HFFc6 (cell line): ENCODE measurements around the gene DYSF. TPM values are rescaled to one million over a fixed set of nuclear protein-coding genes. Genes with fewer than 3 reads are reported as not detected.

ENCODE experiments used
- DNase-seq: peaks from one replicate; pipeline ENCODE4 v3.0.0-alpha.2; 2018
- H3K27ac Mint-ChIP-seq: 2 replicates; pipeline ENCODE4 v1.8.0; 2020; ENCODE audit warnings: mild to moderate bottlenecking, mixed read lengths
- H3K27me3 Mint-ChIP-seq: 2 replicates; pipeline ENCODE4 v1.8.0; 2021; ENCODE audit warnings: mild to moderate bottlenecking, moderate library complexity, mixed read lengths; ENCODE audit not compliant: insufficient read depth
- H3K36me3 Mint-ChIP-seq: 2 replicates; pipeline ENCODE4 v1.8.0; 2021; ENCODE audit warnings: low read depth, mixed read lengths
- H3K4me1 Mint-ChIP-seq: 2 replicates; pipeline ENCODE4 v1.8.0; 2020; ENCODE audit warnings: low read depth, mixed read lengths
- H3K4me3 Mint-ChIP-seq: 2 replicates; pipeline ENCODE4 v1.8.0; 2020; ENCODE audit warnings: mild to moderate bottlenecking, moderate library complexity, mixed read lengths
- H3K9me3 Mint-ChIP-seq: 2 replicates; pipeline ENCODE4 v1.8.0; 2020; ENCODE audit warnings: mild to moderate bottlenecking, mixed read lengths
- CTCF ChIP-seq: fragments of 200-600 bp; sonication (generic); IDR thresholded peaks from 2 replicates; pipeline ENCODE4 v1.5.0; 2021; ENCODE audit warnings: antibody characterized with exemption, mild to moderate bottlenecking
- total RNA-seq, 6 experiments: library from RNA; stranded (reverse); fragmentation: NEBNext Ultra II Directional; extraction: Animal tissue kit (Norgen Biotek cat#: 25700); gene quantifications; 2 replicates in 1 of 6; 3 replicates in 5 of 6; pipeline ENCODE4 v1.2.3, GENCODE V29; 2021

DYSF gene
- total RNA-seq, 6 experiments from 2014 or later, result 0.07 to 0.57 (median 0.32) TPM

GRCh38 chr2:71457923-71458322, 4.6 kb downstream of the DYSF start:
- DNase-seq, result no peak
- no peak overlapping the region for H3K27ac Mint-ChIP-seq
- TF ChIP-seq CTCF, result no peak
- 0 out of 2 replicates have a peak, but pooled peaks cover 5% of the 10 kb centered on the region for H3K9me3 Mint-ChIP-seq
- no peaks in the 10 kb centered on the region for H3K36me3 Mint-ChIP-seq
- no peak overlapping the region for H3K4me3 Mint-ChIP-seq
- H3K27me3 Mint-ChIP-seq, result peaks cover 6% of the 10 kb centered on the region; the same call in 1 of the 2 replicates
- H3K4me1 Mint-ChIP-seq, result peaks cover 34% of the 10 kb centered on the region

- Mint-ChIP-seq H3K27ac (peak overlapping the region; percentile 32), H3K27me3 (peaks cover 3% of the 10 kb centered on the region; the same call in 1 of the 2 replicates), H3K4me3 (no peak overlapping the region), H3K4me1 (peaks cover 30% of the 10 kb centered on the region), H3K9me3 (0 out of 2 replicates have a peak, but pooled peaks cover 7% of the 10 kb centered on the region), H3K36me3 (no peaks in the 10 kb centered on the region)
- DNase-seq, result peak; percentile 13
- TF ChIP-seq CTCF, result no peak
Observed at GRCh38 chr2:71458413-71459083, 5.2 kb downstream of the DYSF start.

GRCh38 chr2:71459084-71459431, 5.7 kb downstream of the DYSF start:
- H3K27me3 Mint-ChIP-seq, result peaks cover 3% of the 10 kb centered on the region; the same call in 1 of the 2 replicates
- no peak overlapping the region for H3K4me3 Mint-ChIP-seq
- H3K9me3 Mint-ChIP-seq, result 0 out of 2 replicates have a peak, but pooled peaks cover 7% of the 10 kb centered on the region
- no peaks in the 10 kb centered on the region for H3K36me3 Mint-ChIP-seq
- TF ChIP-seq CTCF, result no peak
- peaks cover 30% of the 10 kb centered on the region for H3K4me1 Mint-ChIP-seq
- H3K27ac Mint-ChIP-seq, result no peak overlapping the region
- DNase-seq, result no peak

GRCh38 chr2:71460056-71460455, 6.7 kb downstream of the DYSF start:
- no peak for TF ChIP-seq CTCF
- Mint-ChIP-seq H3K4me1 (peaks cover 30% of the 10 kb centered on the region), H3K4me3 (no peak overlapping the region), H3K36me3 (no peaks in the 10 kb centered on the region), H3K9me3 (0 out of 2 replicates have a peak, but pooled peaks cover 7% of the 10 kb centered on the region), H3K27ac (no peak overlapping the region), H3K27me3 (peaks cover 3% of the 10 kb centered on the region; the same call in 1 of the 2 replicates)
- DNase-seq, result no peak

GRCh38 chr2:71460595-71461303, 7.4 kb downstream of the DYSF start:
- Mint-ChIP-seq H3K4me3 (no peak overlapping the region), H3K27me3 (peaks cover 3% of the 10 kb centered on the region; the same call in 1 of the 2 replicates), H3K27ac (no peak overlapping the region), H3K4me1 (peaks cover 25% of the 10 kb centered on the region), H3K36me3 (no peaks in the 10 kb centered on the region), H3K9me3 (0 out of 2 replicates have a peak, but pooled peaks cover 7% of the 10 kb centered on the region)
- TF ChIP-seq CTCF, result peak; percentile 78
- DNase-seq, result no peak
